HepG2 (cell line): ENCODE data around the gene PUS7. TPM values are rescaled to one million over a fixed set of nuclear protein-coding genes. Genes with fewer than 3 reads are reported as not detected.

ENCODE experiments used
- ATAC-seq: fragments of 200-7000 bp; cut with Tn5 transposase; 3 replicates; pipeline ENCODE4 v1.9.1; 2020; ENCODE audit warnings: mild to moderate bottlenecking, moderate library complexity
- BruUV-seq: library from RNA; stranded (reverse); fragments of 400-500 nt; replicated peaks from 2 replicates; lab custom pipeline; 2021; lab: Mats Ljungman, UMichigan
- CTCF ChIA-PET: fragments of 300-600 bp; formaldehyde crosslinking; extraction: SDS; loops from one replicate; lab custom pipeline; 2021; ENCODE audit warnings: low total read pairs, inconsistent platforms, low intra/inter-chr PET ratio; lab: Yijun Ruan, JAX
- POLR2A ChIA-PET: fragments of 350-600 bp; sonication (Branson Sonifier 250); formaldehyde crosslinking; loops from one replicate; lab custom pipeline; 2020; ENCODE audit warnings: antibody characterized with exemption, inconsistent platforms; lab: Yijun Ruan, JAX
- DNase-seq: peaks from one replicate; pipeline ENCODE4 v3.0.0-alpha.2; 2015; ENCODE audit warnings: low spot score
- FAIRE-seq: peaks from 3 replicates; lab custom pipeline; 2011; peaks lifted over from hg19 to GRCh38; lab: Jason Lieb, UNC
- H2AFZ ChIP-seq: one replicate; pipeline ENCODE4 v1.6.1; 2011; ENCODE audit warnings: low read length, inconsistent platforms
- H3K27ac ChIP-seq: fragments of 300-600 bp; 3 replicates; pipeline ENCODE4 v1.8.0; 2011; ENCODE audit warnings: mixed run types, mild to moderate bottlenecking, mixed read lengths, low read length, inconsistent platforms; ENCODE audit not compliant: insufficient read depth; ENCODE audit errors: extremely low read length
- H3K27me3 ChIP-seq, 2 experiments: fragments of 200-600 bp in 1 of 2; 2 replicates in 1 of 2; 3 replicates in 1 of 2; pipeline versions ENCODE4 v1.6.0 to v1.8.0; 2011; ENCODE audit warnings: low read length in 2 of 2, mild to moderate bottlenecking in 2 of 2, moderate library complexity in 2 of 2, inconsistent platforms in 1 of 2; ENCODE audit not compliant: insufficient read depth in 2 of 2, control insufficient read depth in 1 of 2
- H3K36me3 ChIP-seq, 2 experiments: fragments of 200-600 bp in 1 of 2; replicated peaks in 1 of 2; 2 replicates in 1 of 2; 3 replicates in 1 of 2; pipeline versions ENCODE4 v1.5.1 to v1.8.0; 2011; ENCODE audit warnings: low read length in 2 of 2, inconsistent platforms in 1 of 2; ENCODE audit not compliant: insufficient read depth in 2 of 2, control insufficient read depth in 1 of 2
- H3K4me1 ChIP-seq: 2 replicates; pipeline ENCODE4 v1.5.1; 2012; ENCODE audit warnings: low read length, inconsistent platforms; ENCODE audit not compliant: insufficient read depth
- H3K4me2 ChIP-seq: 2 replicates; pipeline ENCODE4 v1.6.0; 2011; ENCODE audit warnings: low read depth, low read length, inconsistent platforms
- H3K4me3 ChIP-seq, 3 experiments: fragments of 200-600 bp in 1 of 3; sonication (generic), shearing (Covaris generic) in 1 of 3; replicated peaks in 1 of 3; 2 replicates each; pipeline ENCODE4 v1.5.1; 2011 to 2016; ENCODE audit warnings: low read length in 3 of 3, inconsistent platforms in 2 of 3, low read depth in 2 of 3, mild to moderate bottlenecking in 2 of 3, control low read depth in 1 of 3, mixed read lengths in 1 of 3; ENCODE audit not compliant: insufficient read depth in 1 of 3
- H3K79me2 ChIP-seq: one replicate; pipeline ENCODE4 v1.6.1; 2011; ENCODE audit warnings: low read length, inconsistent platforms; ENCODE audit not compliant: insufficient read depth
- H3K9ac ChIP-seq: 2 replicates; pipeline ENCODE4 v1.6.0; 2011; ENCODE audit warnings: mild to moderate bottlenecking, low read depth, low read length, inconsistent platforms; ENCODE audit not compliant: insufficient read depth
- H3K9me3 ChIP-seq: 2 replicates; pipeline ENCODE4 v1.5.1; 2012; ENCODE audit warnings: mild to moderate bottlenecking, low read length
- H4K20me1 ChIP-seq: 2 replicates; pipeline ENCODE4 v1.6.0; 2011; ENCODE audit warnings: inconsistent platforms, mild to moderate bottlenecking, low read length, moderate library complexity; ENCODE audit not compliant: insufficient read depth
- CREM ChIP-seq, 2 experiments: sonication (generic) in 1 of 2; formaldehyde crosslinking in 1 of 2; IDR thresholded peaks; 2 replicates each; pipeline versions ENCODE4 v1.4.0 to v1.6.1; 2016 to 2020; ENCODE audit warnings: antibody characterized with exemption in 1 of 2, mild to moderate bottlenecking in 1 of 2, missing genetic modification reagents in 1 of 2
- E2F1 ChIP-seq: sonication (generic); formaldehyde crosslinking; IDR thresholded peaks from 2 replicates; pipeline ENCODE4 v1.5.0; 2020; ENCODE audit warnings: missing genetic modification reagents
- ERF ChIP-seq: IDR thresholded peaks from 2 replicates; pipeline ENCODE4 v1.6.1; 2018; ENCODE audit warnings: missing biosample characterization, missing genetic modification reagents
- JUND ChIP-seq: sonication (generic); formaldehyde crosslinking; IDR thresholded peaks from 2 replicates; pipeline ENCODE4 v1.8.0; 2022; ENCODE audit warnings: mild to moderate bottlenecking, missing genetic modification reagents
- LRRFIP1 ChIP-seq: sonication (generic); formaldehyde crosslinking; conservative IDR thresholded peaks from 2 replicates; pipeline ENCODE4 v1.4.0; 2020; ENCODE audit warnings: missing genetic modification reagents
- NFKBIZ ChIP-seq: IDR thresholded peaks from 2 replicates; pipeline ENCODE4 v1.6.1; 2018; ENCODE audit warnings: missing genetic modification reagents, missing compliant biosample characterization
- NR0B2 ChIP-seq: sonication (generic); formaldehyde crosslinking; IDR thresholded peaks from 2 replicates; pipeline ENCODE4 v1.4.0; 2020; ENCODE audit warnings: mild to moderate bottlenecking, missing genetic modification reagents
- REXO4 ChIP-seq: sonication (generic); formaldehyde crosslinking; IDR thresholded peaks from 2 replicates; pipeline ENCODE4 v1.8.0; 2022; ENCODE audit warnings: missing genetic modification reagents, mild to moderate bottlenecking, borderline replicate concordance
- SKI ChIP-seq: fragments of 450-650 bp; IDR thresholded peaks from one replicate; pipeline ENCODE4 v1.6.1; 2018; ENCODE audit warnings: mild to moderate bottlenecking; ENCODE audit not compliant: partially characterized antibody
- SMAD3 ChIP-seq: sonication (generic); formaldehyde crosslinking; IDR thresholded peaks from 2 replicates; pipeline ENCODE4 v1.4.0; 2020; ENCODE audit warnings: missing genetic modification reagents
- ZFP36L1 ChIP-seq: sonication (generic); formaldehyde crosslinking; IDR thresholded peaks from 2 replicates; pipeline ENCODE4 v1.8.0; 2022; ENCODE audit warnings: mild to moderate bottlenecking, missing genetic modification reagents, moderate library complexity
- ZFP36L2 ChIP-seq: sonication (generic); formaldehyde crosslinking; IDR thresholded peaks from 2 replicates; pipeline ENCODE4 v1.4.0; 2020; ENCODE audit warnings: missing genetic modification reagents
- ZNF430 ChIP-seq: sonication (generic); formaldehyde crosslinking; IDR thresholded peaks from 2 replicates; pipeline ENCODE4 v1.9.0; 2021; ENCODE audit warnings: mild to moderate bottlenecking, missing genetic modification reagents
- ZNF557 ChIP-seq: sonication (generic); formaldehyde crosslinking; IDR thresholded peaks from 2 replicates; pipeline ENCODE4 v1.4.0; 2020; ENCODE audit warnings: missing genetic modification reagents
- ZNF768 ChIP-seq: sonication (generic); formaldehyde crosslinking; IDR thresholded peaks from 2 replicates; pipeline ENCODE4 v1.4.0; 2020; ENCODE audit warnings: missing genetic modification reagents
- WGBS: methylation state at CpG from one replicate; pipeline ENCODE4 v1.1.6; 2017; ENCODE audit warnings: low lambda C conversion rate; 5-methylcytosine and 5-hydroxymethylcytosine counted together
- in situ Hi-C: cut with HindIII; loops from 2 replicates; pipeline ENCODE4 v1.10.0; 2017; ENCODE audit warnings: low pct_unique_long_range_greater_than_20kb; ENCODE audit not compliant: extremely low pct_ligation_motif_present
- intact Hi-C: fragments of 100-400 bp; cut with micrococcal nuclease; formaldehyde crosslinking; loops from one replicate; pipeline ENCODE4 v1.10.0; 2022; ENCODE audit not compliant: unreplicated experiment
- polyA plus RNA-seq, 8 experiments: library from polyadenylated mRNA; depleted of rRNA in 3 of 8; stranded (reverse) in 7 of 8; unstranded in 1 of 8; fragments of >200 nt; fragmentation: Illumina TruSeq in 4 of 8; extraction: Trizol in 4 of 8; gene quantifications; 2 replicates each; pipeline versions ENCODE4 v1.2.1 to v1.2.3, GENCODE V29; 2011 to 2016; ENCODE audit warnings: low read depth in 4 of 8, missing spikeins in 1 of 8, mixed read lengths in 1 of 8; ENCODE audit not compliant: insufficient read depth in 1 of 8
- total RNA-seq, 5 experiments: library from RNA; depleted of rRNA; stranded (reverse); fragments of >200 nt; fragmentation: Illumina TruSeq; extraction: Trizol; gene quantifications; 2 replicates each; pipeline ENCODE4 v1.2.3, GENCODE V29; 2016; ENCODE audit warnings: low read depth in 1 of 5
- TF ChIP-seq, protein P1 (sequence below): sonication (generic); formaldehyde crosslinking; IDR thresholded peaks from 2 replicates; pipeline ENCODE4 v1.4.0; 2020; ENCODE audit warnings: missing genetic modification reagents
- TF ChIP-seq, protein P2 (sequence below): sonication (generic); formaldehyde crosslinking; IDR thresholded peaks from 2 replicates; pipeline ENCODE4 v1.4.0; 2020; ENCODE audit warnings: mild to moderate bottlenecking, missing genetic modification reagents

Gene PUS7
- total and polyA plus RNA-seq, 2 of the 13 experiments (the other 11 are each of a cell fraction or from before 2014, with no cell fraction given), result 14.4 to 41.2 TPM

DNA sequence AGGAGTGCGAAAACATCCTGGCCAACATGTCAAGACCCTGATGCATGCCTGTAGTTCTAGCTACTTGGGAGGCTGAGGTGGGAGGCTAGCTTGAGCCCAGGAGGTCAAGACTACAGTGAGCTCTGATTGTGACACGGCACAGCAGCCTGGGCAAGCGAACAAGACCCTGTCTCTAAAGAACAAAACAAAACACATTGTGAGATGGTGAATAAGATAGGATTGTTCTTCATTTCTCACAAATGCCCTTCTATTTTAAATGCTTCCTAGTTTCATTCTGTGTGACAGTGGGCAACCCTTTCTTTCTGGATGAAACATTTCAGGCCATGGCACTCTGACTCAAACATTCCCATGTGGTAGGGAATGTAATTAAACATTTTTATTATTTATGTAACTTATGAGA, 45.8 kb upstream of the PUS7 start:
- ATAC-seq (no peak), FAIRE-seq (no peak), DNase-seq (no peak)
- BruUV-seq, result no TSS peak
- Histone ChIP-seq H3K36me3 (peaks cover 4 to 35% of the 10 kb centered on the region in 2 experiments), H2AFZ (no peak overlapping the region), H3K9ac (no peak overlapping the region), H3K9me3 (no peaks in the 10 kb centered on the region), H3K4me1 (no peaks in the 10 kb centered on the region), H3K4me3 (no peak overlapping the region), H3K79me2 (no peaks in the 10 kb centered on the region), H3K4me2 (no peak overlapping the region), H3K27ac (no peak overlapping the region), H4K20me1 (no peaks in the 10 kb centered on the region), H3K27me3 (no peaks in the 10 kb centered on the region)
- 100% methylated on average over 3 of the region's 3 CpGs for WGBS
- intact Hi-C loops, result no loop called here
- ChIA-PET CTCF (no interaction called here), POLR2A (no interaction called here)
- in situ Hi-C loops, result no loop called here
- TF ChIP-seq, protein P1, sequence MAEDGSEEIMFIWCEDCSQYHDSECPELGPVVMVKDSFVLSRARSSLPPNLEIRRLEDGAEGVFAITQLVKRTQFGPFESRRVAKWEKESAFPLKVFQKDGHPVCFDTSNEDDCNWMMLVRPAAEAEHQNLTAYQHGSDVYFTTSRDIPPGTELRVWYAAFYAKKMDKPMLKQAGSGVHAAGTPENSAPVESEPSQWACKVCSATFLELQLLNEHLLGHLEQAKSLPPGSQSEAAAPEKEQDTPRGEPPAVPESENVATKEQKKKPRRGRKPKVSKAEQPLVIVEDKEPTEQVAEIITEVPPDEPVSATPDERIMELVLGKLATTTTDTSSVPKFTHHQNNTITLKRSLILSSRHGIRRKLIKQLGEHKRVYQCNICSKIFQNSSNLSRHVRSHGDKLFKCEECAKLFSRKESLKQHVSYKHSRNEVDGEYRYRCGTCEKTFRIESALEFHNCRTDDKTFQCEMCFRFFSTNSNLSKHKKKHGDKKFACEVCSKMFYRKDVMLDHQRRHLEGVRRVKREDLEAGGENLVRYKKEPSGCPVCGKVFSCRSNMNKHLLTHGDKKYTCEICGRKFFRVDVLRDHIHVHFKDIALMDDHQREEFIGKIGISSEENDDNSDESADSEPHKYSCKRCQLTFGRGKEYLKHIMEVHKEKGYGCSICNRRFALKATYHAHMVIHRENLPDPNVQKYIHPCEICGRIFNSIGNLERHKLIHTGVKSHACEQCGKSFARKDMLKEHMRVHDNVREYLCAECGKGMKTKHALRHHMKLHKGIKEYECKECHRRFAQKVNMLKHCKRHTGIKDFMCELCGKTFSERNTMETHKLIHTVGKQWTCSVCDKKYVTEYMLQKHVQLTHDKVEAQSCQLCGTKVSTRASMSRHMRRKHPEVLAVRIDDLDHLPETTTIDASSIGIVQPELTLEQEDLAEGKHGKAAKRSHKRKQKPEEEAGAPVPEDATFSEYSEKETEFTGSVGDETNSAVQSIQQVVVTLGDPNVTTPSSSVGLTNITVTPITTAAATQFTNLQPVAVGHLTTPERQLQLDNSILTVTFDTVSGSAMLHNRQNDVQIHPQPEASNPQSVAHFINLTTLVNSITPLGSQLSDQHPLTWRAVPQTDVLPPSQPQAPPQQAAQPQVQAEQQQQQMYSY (CRISPR knock-in tag), result no peak
- TF ChIP-seq ZFP36L2 (CRISPR knock-in tag) (no peak), SKI (no peak), LRRFIP1 (CRISPR knock-in tag) (no peak), NFKBIZ (CRISPR knock-in tag) (no peak), ZNF768 (no peak), JUND (CRISPR knock-in tag) (no peak), SMAD3 (CRISPR knock-in tag) (no peak), E2F1 (CRISPR knock-in tag) (no peak), CREM (IDR thresholded peaks at IDR 0.05) (no peak), CREM (CRISPR knock-in tag; IDR thresholded peaks at IDR 0.05) (no peak), ZNF557 (CRISPR knock-in tag) (no peak), ZFP36L1 (no peak), ERF (CRISPR knock-in tag) (no peak), ZNF430 (CRISPR knock-in tag) (no peak), NR0B2 (CRISPR knock-in tag) (no peak), REXO4 (CRISPR knock-in tag) (no peak)
- TF ChIP-seq, protein P2, sequence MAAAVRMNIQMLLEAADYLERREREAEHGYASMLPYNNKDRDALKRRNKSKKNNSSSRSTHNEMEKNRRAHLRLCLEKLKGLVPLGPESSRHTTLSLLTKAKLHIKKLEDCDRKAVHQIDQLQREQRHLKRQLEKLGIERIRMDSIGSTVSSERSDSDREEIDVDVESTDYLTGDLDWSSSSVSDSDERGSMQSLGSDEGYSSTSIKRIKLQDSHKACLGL (CRISPR knock-in tag), result no peak
